K562 (cell line): ENCODE data around the gene NFE2. TPM values are rescaled to one million over a fixed set of nuclear protein-coding genes. Genes with fewer than 3 reads are reported as not detected.

Source experiments
- CBX2 ChIP-seq: fragments of 200-600 bp; sonication (generic); IDR thresholded peaks from one replicate; pipeline ENCODE4 v1.6.1; 2012; ENCODE audit warnings: mild to moderate bottlenecking, low read length, inconsistent platforms; ENCODE audit not compliant: insufficient read depth, poor library complexity, severe bottlenecking
- DIDO1 ChIP-seq: fragments of 450-650 bp; IDR thresholded peaks from 2 replicates; pipeline ENCODE4 v1.6.1; 2016; ENCODE audit warnings: low read depth, missing biosample characterization, missing genetic modification characterization
- EP400 ChIP-seq: fragments of 450-650 bp; IDR thresholded peaks from 2 replicates; pipeline ENCODE4 v1.6.1; 2017; ENCODE audit warnings: antibody characterized with exemption, mild to moderate bottlenecking, moderate library complexity
- HDAC8 ChIP-seq: fragments of 450-650 bp; IDR thresholded peaks from 2 replicates; pipeline ENCODE4 v1.6.1; 2016; ENCODE audit warnings: mild to moderate bottlenecking, missing genetic modification characterization, moderate library complexity, missing compliant biosample characterization
- KLF10 ChIP-seq: fragments of 250-450 bp; sonication (Bioruptor Pico); IDR thresholded peaks from 2 replicates; pipeline ENCODE4 v1.6.1; 2021; ENCODE audit warnings: matching md5 sums
- LCOR ChIP-seq: sonication (generic); formaldehyde crosslinking; IDR thresholded peaks from 2 replicates; pipeline ENCODE4 v1.8.0; 2022; ENCODE audit warnings: mild to moderate bottlenecking, missing genetic modification reagents
- NFE2 ChIP-seq: IDR thresholded peaks from 2 replicates; pipeline ENCODE4 v1.6.1; 2014; ENCODE audit warnings: antibody characterized with exemption, low read depth
- POLR2AphosphoS5 ChIP-seq: IDR thresholded peaks from 2 replicates; pipeline ENCODE4 v1.6.1; 2011; ENCODE audit warnings: mild to moderate bottlenecking, low read depth, low read length, moderate library complexity; ENCODE audit not compliant: control insufficient read depth, insufficient read depth
- PRDM10 ChIP-seq: fragments of 450-650 bp; IDR thresholded peaks from 2 replicates; pipeline ENCODE4 v1.6.1; 2018; ENCODE audit not compliant: partially characterized antibody
- RB1 ChIP-seq: fragments of 450-650 bp; IDR thresholded peaks from 2 replicates; pipeline ENCODE4 v1.6.1; 2017; ENCODE audit warnings: low read depth, mild to moderate bottlenecking
- TBL1XR1 ChIP-seq, 2 experiments: IDR thresholded peaks; 2 replicates each; pipeline ENCODE4 v1.6.1; 2012; ENCODE audit warnings: improper control_type of control experiment in 2 of 2, low read length in 2 of 2, mild to moderate bottlenecking in 1 of 2
- XRCC5 ChIP-seq: fragments of 200-400 bp; formaldehyde crosslinking; IDR thresholded peaks from 2 replicates; pipeline ENCODE4 v1.6.1; 2017; ENCODE audit warnings: low read depth, mild to moderate bottlenecking, low read length
- ZFP30 ChIP-seq: fragments of 250-450 bp; sonication (Bioruptor Pico); IDR thresholded peaks from 2 replicates; pipeline ENCODE4 v1.8.0; 2022; ENCODE audit warnings: moderate library complexity, mild to moderate bottlenecking, inconsistent platforms, borderline replicate concordance
- ZNF232 ChIP-seq: sonication (generic); formaldehyde crosslinking; IDR thresholded peaks from 2 replicates; pipeline ENCODE4 v1.8.0; 2022; ENCODE audit warnings: mild to moderate bottlenecking, missing genetic modification reagents
- ZNF592 ChIP-seq: fragments of 450-650 bp; IDR thresholded peaks from 2 replicates; pipeline ENCODE4 v1.6.1; 2017; ENCODE audit warnings: antibody characterized with exemption, mild to moderate bottlenecking
- ZNF655 ChIP-seq: fragments of 250-450 bp; sonication (Bioruptor Pico); IDR thresholded peaks from 2 replicates; pipeline ENCODE4 v1.5.0; 2021
- ZNF77 ChIP-seq: fragments of 250-450 bp; sonication (Bioruptor Pico); IDR thresholded peaks from 2 replicates; pipeline ENCODE4 v1.5.0; 2020
- polyA plus RNA-seq, 8 experiments: library from polyadenylated mRNA; depleted of rRNA in 4 of 8; stranded (reverse) in 5 of 8; unstranded in 3 of 8; fragments of >200 nt; fragmentation: Nextera tagmentation in 2 of 8; fragmentation: Illumina TruSeq in 1 of 8; extraction: Ambion mirVana in 2 of 8; extraction: Trizol in 1 of 8; gene quantifications; 2 replicates each; pipeline versions ENCODE4 v1.2.1 to v1.2.3, GENCODE V29; 2011 to 2014; ENCODE audit warnings: inconsistent platforms in 1 of 8, missing spikeins in 1 of 8
- total RNA-seq, 7 experiments: library from RNA; depleted of rRNA in 6 of 7; stranded (reverse); fragments of >200 nt in 6 of 7; fragmentation: Illumina TruSeq in 2 of 7; extraction: Trizol in 2 of 7; gene quantifications; 2 replicates each; pipeline versions ENCODE4 v1.2.1 to v1.2.3, GENCODE V29; 2011 to 2021; ENCODE audit warnings: low replicate concordance in 1 of 7

Gene NFE2
- total and polyA plus RNA-seq, 9 of the 15 experiments (the other 6 are each of a cell fraction or from before 2014, with no cell fraction given), result 12.3 to 282 (median 208) TPM

GRCh38 chr12:54280468-54281260 lies 20.2 kb downstream of the NFE2 start, which contains the start of gene HNRNPA1 (continued):
- TF ChIP-seq PRDM10, result no peak
- no peak for TF ChIP-seq ZNF77
- peak; percentile 86 for TF ChIP-seq ZNF592
- TF ChIP-seq DIDO1 (tag), result no peak
- TF ChIP-seq XRCC5, result no peak
- peak; percentile 95 for TF ChIP-seq POLR2AphosphoS5
- TF ChIP-seq CBX2, result no peak
- peak; percentile 83 for TF ChIP-seq RB1
- no peak for TF ChIP-seq ZNF655 (CRISPR knock-in tag)
- TF ChIP-seq LCOR (CRISPR knock-in tag), result no peak; the same call in 1 of the 2 replicates
- TF ChIP-seq EP400, result peak; percentile 100
- no peak; the same call in 1 of the 2 replicates for TF ChIP-seq NFE2
- no peak for TF ChIP-seq ZFP30 (CRISPR knock-in tag)
- TF ChIP-seq ZNF232 (CRISPR knock-in tag), result peak; percentile 34; the same call in 1 of the 2 replicates
- TF ChIP-seq TBL1XR1 (IDR thresholded peaks at IDR 0.05; ENCODE audit: low read length in 2 of 2), result 0 out of 4 replicates have a peak, but pooled peaks of 1 of the 2 experiments have one; percentile 6
- peak; percentile 70; the same call in 1 of the 2 replicates for TF ChIP-seq HDAC8 (tag)
- TF ChIP-seq KLF10 (CRISPR knock-in tag), result 0 out of 2 replicates have a peak, but pooled peaks have one; percentile 43
